ENCODE data around the gene GDPD5.

DNA sequence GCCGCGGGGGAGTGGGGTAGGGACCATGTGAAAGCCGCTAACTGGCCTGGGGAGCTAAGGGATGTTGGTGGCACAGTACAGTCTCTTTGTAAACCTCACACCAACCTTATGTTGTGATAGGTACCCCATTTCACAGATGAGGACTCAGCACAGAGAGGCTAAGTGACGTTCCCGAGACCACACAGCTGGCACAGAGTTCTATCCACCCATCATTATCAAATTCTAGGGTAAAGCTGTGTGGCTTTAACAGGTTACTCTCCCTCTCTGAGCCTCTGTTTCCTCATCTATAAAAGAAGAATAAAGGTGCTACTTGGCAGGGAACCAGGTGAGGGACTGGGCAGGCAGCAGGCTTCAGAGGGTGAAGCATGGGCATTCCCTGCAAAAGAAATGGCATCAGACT is 1.4 kb upstream of the GDPD5 start:
- TF ChIP-seq GATA3 (IDR thresholded peaks at IDR 0.05; ENCODE audit: low read depth, low read length) (no peak), GATA2 (IDR thresholded peaks at IDR 0.05; ENCODE audit: low read depth, low read length) (no peak)

Data from SH-SY5Y (cell line).